SK-N-MC (cell line): ENCODE results near the gene RNF146.

Experiments
- EZH2 ChIP-seq: fragments of 200-600 bp; sonication (generic); IDR thresholded peaks from one replicate; pipeline ENCODE4 v1.6.1; 2017; ENCODE audit warnings: antibody characterized with exemption
- POLR2AphosphoS5 ChIP-seq: IDR thresholded peaks from 2 replicates; pipeline ENCODE4 v1.6.1; 2012; ENCODE audit warnings: mild to moderate bottlenecking, low read depth, low read length, borderline replicate concordance

DNA sequence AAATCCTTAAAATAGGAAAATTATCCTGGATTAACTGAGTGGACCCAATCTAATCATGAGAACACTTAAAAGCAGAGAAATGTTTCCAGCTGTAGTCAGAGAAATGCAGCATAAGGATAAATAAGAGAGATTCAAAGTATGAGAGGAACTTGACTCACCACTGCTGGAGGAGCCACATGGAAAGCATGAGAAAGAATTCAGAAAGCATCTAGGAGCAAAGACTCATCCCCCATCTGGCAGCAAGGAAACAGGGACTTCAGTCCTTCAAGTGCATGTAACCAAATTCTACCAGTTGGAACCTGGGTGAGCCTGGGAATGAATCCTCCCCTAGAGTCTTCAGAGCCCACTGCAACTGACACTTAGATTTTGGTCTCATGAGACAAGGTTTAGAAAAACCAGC lies 33.7 kb downstream of the RNF146 start:
- TF ChIP-seq POLR2AphosphoS5: no peak
- TF ChIP-seq EZH2: no peak
